ENCODE measurements around the gene YAE1. TPM values are rescaled to one million over a fixed set of nuclear protein-coding genes. Genes with fewer than 3 reads are reported as not detected.

YAE1 gene
- total RNA-seq, 1 donor from 2014 or later, result 79.3 TPM

DNA sequence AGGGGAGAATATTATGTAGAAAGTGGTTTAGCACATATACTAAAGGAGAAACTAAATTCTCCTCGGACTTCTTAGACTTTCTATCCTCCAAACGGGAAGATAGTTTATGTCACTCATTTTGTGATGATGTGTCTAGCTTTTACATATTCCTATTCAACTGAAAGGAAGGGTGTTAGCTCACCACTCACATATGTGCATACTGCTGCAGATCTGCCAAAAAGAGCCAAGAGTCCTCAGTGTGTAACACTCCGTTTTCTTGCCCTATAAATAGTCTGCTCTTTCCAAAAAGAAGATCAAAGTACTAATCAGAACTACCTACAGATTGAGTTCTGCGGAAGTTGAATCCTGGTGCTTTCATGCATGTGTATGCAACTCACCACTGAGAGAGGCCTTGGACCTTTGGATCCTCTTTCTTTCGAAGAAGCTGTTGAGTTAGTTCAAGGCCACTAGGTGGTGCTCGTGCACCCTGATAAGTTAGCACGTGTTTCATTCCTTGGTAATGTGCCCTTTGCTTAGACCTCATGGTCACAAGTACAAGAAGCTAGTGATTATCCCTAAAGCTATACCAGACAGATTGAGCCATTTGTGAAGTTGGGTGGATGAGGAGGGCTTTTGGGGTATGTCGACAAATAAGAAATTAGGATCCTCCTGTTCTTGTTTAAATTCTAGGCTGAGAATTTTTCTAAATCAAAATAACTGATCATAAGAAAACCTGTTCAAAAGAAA, 14.1 kb downstream of the YAE1 start:
- no peak overlapping the region for H3K27ac ChIP-seq
- Mint-ChIP-seq H3K9me3 (no peaks in the 10 kb centered on the region), H3K4me3 (no peak overlapping the region), H3K36me3 (peaks cover 19% of the 10 kb centered on the region), H3K27me3 (ENCODE audit: insufficient read depth, low read depth) (no peaks in the 10 kb centered on the region), H3K27ac (no peak overlapping the region), H3K4me1 (peaks cover 21% of the 10 kb centered on the region)
- H3K9ac ChIP-seq, result no peak overlapping the region
- H4K20me1 ChIP-seq (ENCODE audit: low read depth), result no peaks in the 10 kb centered on the region
- H3K79me2 ChIP-seq (ENCODE audit: low read depth), result no peaks in the 10 kb centered on the region
- H3F3A ChIP-seq (ENCODE audit: low read depth), result peaks cover 10% of the 10 kb centered on the region
- no peaks in the 10 kb centered on the region for H3K27me3 ChIP-seq
- peak; percentile 92 for DNase-seq (ENCODE audit: low spot score)
- no peaks in the 10 kb centered on the region for H3K4me1 ChIP-seq
- H3K4me3 ChIP-seq, result no peak overlapping the region
- TF ChIP-seq, protein P1, sequence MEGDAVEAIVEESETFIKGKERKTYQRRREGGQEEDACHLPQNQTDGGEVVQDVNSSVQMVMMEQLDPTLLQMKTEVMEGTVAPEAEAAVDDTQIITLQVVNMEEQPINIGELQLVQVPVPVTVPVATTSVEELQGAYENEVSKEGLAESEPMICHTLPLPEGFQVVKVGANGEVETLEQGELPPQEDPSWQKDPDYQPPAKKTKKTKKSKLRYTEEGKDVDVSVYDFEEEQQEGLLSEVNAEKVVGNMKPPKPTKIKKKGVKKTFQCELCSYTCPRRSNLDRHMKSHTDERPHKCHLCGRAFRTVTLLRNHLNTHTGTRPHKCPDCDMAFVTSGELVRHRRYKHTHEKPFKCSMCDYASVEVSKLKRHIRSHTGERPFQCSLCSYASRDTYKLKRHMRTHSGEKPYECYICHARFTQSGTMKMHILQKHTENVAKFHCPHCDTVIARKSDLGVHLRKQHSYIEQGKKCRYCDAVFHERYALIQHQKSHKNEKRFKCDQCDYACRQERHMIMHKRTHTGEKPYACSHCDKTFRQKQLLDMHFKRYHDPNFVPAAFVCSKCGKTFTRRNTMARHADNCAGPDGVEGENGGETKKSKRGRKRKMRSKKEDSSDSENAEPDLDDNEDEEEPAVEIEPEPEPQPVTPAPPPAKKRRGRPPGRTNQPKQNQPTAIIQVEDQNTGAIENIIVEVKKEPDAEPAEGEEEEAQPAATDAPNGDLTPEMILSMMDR (IDR thresholded peaks at IDR 0.05), result peak; percentile 88
- no peak for TF ChIP-seq EZH2 (IDR thresholded peaks at IDR 0.05)
- H3K36me3 ChIP-seq, result no peaks in the 10 kb centered on the region
- no peaks in the 10 kb centered on the region for H3K9me3 ChIP-seq (ENCODE audit: low read depth)
- no peak overlapping the region for H3K4me2 ChIP-seq
- no peak overlapping the region for H2AFZ ChIP-seq (replicated peaks)

DNA sequence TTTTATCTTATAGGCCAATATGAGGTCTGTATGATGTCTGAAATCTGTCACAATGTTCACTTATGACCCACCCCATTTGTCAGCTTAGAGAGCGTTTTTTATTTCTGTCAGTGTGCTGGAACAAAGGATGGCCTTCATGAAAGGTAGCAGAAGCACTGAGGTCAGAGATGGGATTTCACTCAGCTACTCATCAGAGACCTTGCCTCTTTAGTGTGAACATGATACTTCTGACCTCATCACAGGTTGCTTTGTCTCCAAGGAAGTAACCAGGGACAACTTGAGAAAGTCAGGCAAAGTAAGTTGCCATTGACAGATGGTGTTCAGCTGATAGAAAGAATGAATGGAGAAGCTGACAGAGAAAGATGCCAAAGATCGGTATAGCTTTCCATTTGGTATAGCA, 16.3 kb downstream of the YAE1 start:
- Mint-ChIP-seq H3K4me3 (no peak overlapping the region), H3K27ac (no peak overlapping the region), H3K9me3 (peaks cover 3% of the 10 kb centered on the region), H3K4me1 (peaks cover 21% of the 10 kb centered on the region), H3K27me3 (ENCODE audit: insufficient read depth, low read depth) (peaks cover 2% of the 10 kb centered on the region), H3K36me3 (peaks cover 7% of the 10 kb centered on the region)
- no peak for TF ChIP-seq EZH2phosphoT487 (IDR thresholded peaks at IDR 0.05)
- TF ChIP-seq, protein P1 (IDR thresholded peaks at IDR 0.05), result no peak
- TF ChIP-seq EZH2 (IDR thresholded peaks at IDR 0.05), result no peak
- no peaks in the 10 kb centered on the region for H4K20me1 ChIP-seq (ENCODE audit: low read depth)
- H3K4me3 ChIP-seq, result no peak overlapping the region
- no peaks in the 10 kb centered on the region for H3K27me3 ChIP-seq
- no peak overlapping the region for H3K9ac ChIP-seq
- no peak overlapping the region for H2AFZ ChIP-seq (replicated peaks)
- H3F3A ChIP-seq (ENCODE audit: low read depth), result peaks cover 10% of the 10 kb centered on the region
- no peak overlapping the region for H3K27ac ChIP-seq
- H3K4me1 ChIP-seq, result no peaks in the 10 kb centered on the region
- no peaks in the 10 kb centered on the region for H3K79me2 ChIP-seq (ENCODE audit: low read depth)
- H3K9me3 ChIP-seq (ENCODE audit: low read depth), result no peaks in the 10 kb centered on the region
- no peak overlapping the region for H3K4me2 ChIP-seq
- H3K36me3 ChIP-seq, result no peaks in the 10 kb centered on the region
- DNase-seq (ENCODE audit: low spot score), result peak; percentile 6

DNA sequence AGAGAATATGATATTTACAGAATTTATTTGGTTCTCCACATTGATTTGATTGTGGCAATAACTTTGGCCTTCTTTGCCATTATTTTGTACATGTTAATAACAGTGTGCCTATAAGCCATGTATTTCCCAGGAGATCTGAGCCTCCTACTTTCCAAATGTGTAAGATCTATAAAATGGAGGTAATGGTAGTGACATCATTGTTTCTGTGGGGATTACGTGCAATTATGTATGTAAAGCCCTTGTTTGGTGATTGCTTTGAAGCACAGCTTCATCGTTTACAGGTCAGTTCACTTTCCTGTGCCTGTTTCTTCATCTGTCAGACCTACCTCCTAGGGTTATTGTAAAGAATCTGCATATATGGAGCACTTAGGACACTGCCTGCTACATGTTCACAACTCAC, 17.3 kb downstream of the YAE1 start:
- H3F3A ChIP-seq (ENCODE audit: low read depth), result peaks cover 10% of the 10 kb centered on the region
- H2AFZ ChIP-seq (replicated peaks), result no peak overlapping the region
- no peaks in the 10 kb centered on the region for H3K36me3 ChIP-seq
- Mint-ChIP-seq H3K27ac (no peak overlapping the region), H3K36me3 (peaks cover under 1% of the 10 kb centered on the region), H3K4me1 (peaks cover 21% of the 10 kb centered on the region), H3K4me3 (no peak overlapping the region), H3K27me3 (ENCODE audit: insufficient read depth, low read depth) (peaks cover 2% of the 10 kb centered on the region), H3K9me3 (peaks cover 3% of the 10 kb centered on the region)
- H3K9ac ChIP-seq, result no peak overlapping the region
- no peaks in the 10 kb centered on the region for H3K4me1 ChIP-seq
- no peaks in the 10 kb centered on the region for H3K9me3 ChIP-seq (ENCODE audit: low read depth)
- no peaks in the 10 kb centered on the region for H3K79me2 ChIP-seq (ENCODE audit: low read depth)
- H3K27ac ChIP-seq, result no peak overlapping the region
- no peak overlapping the region for H3K4me3 ChIP-seq
- DNase-seq (ENCODE audit: low spot score), result no peak
- no peaks in the 10 kb centered on the region for H3K27me3 ChIP-seq
- no peak overlapping the region for H3K4me2 ChIP-seq
- TF ChIP-seq EZH2phosphoT487 (IDR thresholded peaks at IDR 0.05) (no peak), EZH2 (IDR thresholded peaks at IDR 0.05) (no peak)
- TF ChIP-seq, protein P1 (IDR thresholded peaks at IDR 0.05), result no peak
- no peaks in the 10 kb centered on the region for H4K20me1 ChIP-seq (ENCODE audit: low read depth)
